Suprapubic skin (tissue), 4 donors: ENCODE data around the gene OGDHL.

Source experiments
- EP300 ChIP-seq: sonication (generic); formaldehyde crosslinking; IDR thresholded peaks from one replicate; pipeline ENCODE4 v1.6.1; 2017; ENCODE audit warnings: antibody characterized with exemption
- POLR2A ChIP-seq, 2 donors: fragments of 450-650 bp; IDR thresholded peaks; one replicate each; pipeline ENCODE4 v1.6.1; 2017; ENCODE audit warnings: antibody characterized with exemption in 2 of 2, mild to moderate bottlenecking in 2 of 2, moderate library complexity in 2 of 2
- POLR2AphosphoS5 ChIP-seq, 3 donors: sonication (generic); formaldehyde crosslinking; IDR thresholded peaks; one replicate each; pipeline ENCODE4 v1.6.1; 2017; ENCODE audit warnings: antibody characterized with exemption in 3 of 3
- TF ChIP-seq, protein P1 (sequence below), 2 donors: fragments of 200-600 bp in 1 of 2; fragments of 450-650 bp in 1 of 2; sonication (generic) in 1 of 2; IDR thresholded peaks; one replicate each; pipeline ENCODE4 v1.5.1; 2016 to 2019; ENCODE audit warnings: antibody characterized with exemption in 2 of 2, mild to moderate bottlenecking in 1 of 2, moderate library complexity in 1 of 2

DNA sequence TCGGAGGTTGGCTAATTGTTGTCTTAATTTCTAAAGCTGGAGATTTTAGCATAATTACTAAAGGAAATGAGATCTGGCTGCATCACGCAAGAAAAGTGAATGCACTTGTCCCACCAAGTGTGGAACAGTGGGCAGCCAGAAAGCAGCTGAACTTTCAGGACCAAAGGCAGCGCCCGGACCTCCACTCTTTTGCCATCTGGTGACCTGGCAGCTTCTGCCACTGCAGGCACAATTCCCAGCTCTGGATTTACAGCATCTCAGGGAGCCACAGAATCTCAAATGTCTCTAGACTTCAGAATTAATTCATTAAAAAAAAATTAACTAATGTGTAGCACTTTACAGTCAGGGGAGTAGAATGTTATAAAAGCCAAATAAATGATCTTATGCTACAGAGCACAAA is 14.7 kb upstream of the OGDHL start:
- no peak for TF ChIP-seq POLR2A (IDR thresholded peaks at IDR 0.05)
- TF ChIP-seq, protein P1, sequence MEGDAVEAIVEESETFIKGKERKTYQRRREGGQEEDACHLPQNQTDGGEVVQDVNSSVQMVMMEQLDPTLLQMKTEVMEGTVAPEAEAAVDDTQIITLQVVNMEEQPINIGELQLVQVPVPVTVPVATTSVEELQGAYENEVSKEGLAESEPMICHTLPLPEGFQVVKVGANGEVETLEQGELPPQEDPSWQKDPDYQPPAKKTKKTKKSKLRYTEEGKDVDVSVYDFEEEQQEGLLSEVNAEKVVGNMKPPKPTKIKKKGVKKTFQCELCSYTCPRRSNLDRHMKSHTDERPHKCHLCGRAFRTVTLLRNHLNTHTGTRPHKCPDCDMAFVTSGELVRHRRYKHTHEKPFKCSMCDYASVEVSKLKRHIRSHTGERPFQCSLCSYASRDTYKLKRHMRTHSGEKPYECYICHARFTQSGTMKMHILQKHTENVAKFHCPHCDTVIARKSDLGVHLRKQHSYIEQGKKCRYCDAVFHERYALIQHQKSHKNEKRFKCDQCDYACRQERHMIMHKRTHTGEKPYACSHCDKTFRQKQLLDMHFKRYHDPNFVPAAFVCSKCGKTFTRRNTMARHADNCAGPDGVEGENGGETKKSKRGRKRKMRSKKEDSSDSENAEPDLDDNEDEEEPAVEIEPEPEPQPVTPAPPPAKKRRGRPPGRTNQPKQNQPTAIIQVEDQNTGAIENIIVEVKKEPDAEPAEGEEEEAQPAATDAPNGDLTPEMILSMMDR (IDR thresholded peaks at IDR 0.05): no peak
- TF ChIP-seq POLR2AphosphoS5 (IDR thresholded peaks at IDR 0.05): no peak
- TF ChIP-seq EP300: no peak
